D721Med (cell line): ENCODE measurements around the gene CAMK1D.
"Not testable (repeated sequence)": the region's sequence is repeated elsewhere in the genome, so short reads cannot be mapped to it uniquely, and the experiment has no call there.

Experiments used
- DNase-seq: peaks from one replicate; pipeline ENCODE4 v3.0.0; 2011; ENCODE audit warnings: low spot score; ENCODE audit not compliant: insufficient read length
- FAIRE-seq: peaks from 2 replicates; lab custom pipeline; 2011; peaks lifted over from hg19 to GRCh38; lab: Jason Lieb, UNC
- CTCF ChIP-seq: IDR thresholded peaks from 2 replicates; pipeline ENCODE4 v1.5.1; 2012; ENCODE audit warnings: mild to moderate bottlenecking, control low read depth; ENCODE audit not compliant: insufficient read depth; ENCODE audit errors: missing control alignments

The CAMK1D gene

GRCh38 chr10:12854988-12855387 lies 505.6 kb downstream of the CAMK1D start:
- FAIRE-seq: no peak
- no peak for DNase-seq
- no peak for TF ChIP-seq CTCF

- no peak for DNase-seq
- FAIRE-seq: no peak
- TF ChIP-seq CTCF: no peak
Observed at GRCh38 chr10:12862459-12862858, 513.1 kb downstream of the CAMK1D start.

DNA sequence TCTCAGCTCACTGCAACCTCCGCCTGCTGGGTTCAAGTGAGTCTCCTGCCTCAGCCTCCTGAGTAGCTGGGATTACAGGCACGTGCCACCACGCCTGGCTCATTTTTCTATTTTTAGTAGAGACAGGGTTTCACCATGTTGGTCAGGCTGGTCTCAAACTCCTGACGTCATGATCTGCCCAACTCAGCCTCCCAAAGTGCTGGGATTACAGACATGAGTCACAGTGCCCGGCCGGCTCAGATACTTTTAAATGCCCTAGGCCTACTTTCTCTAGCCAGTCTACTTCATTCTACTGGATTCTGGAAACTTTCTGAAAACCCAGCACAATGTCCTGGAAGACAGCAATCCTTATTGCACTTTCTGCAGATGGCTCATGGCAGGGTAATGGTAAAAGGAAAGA lies 516.2 kb downstream of the CAMK1D start:
- not testable (repeated sequence) for FAIRE-seq, DNase-seq

DNA sequence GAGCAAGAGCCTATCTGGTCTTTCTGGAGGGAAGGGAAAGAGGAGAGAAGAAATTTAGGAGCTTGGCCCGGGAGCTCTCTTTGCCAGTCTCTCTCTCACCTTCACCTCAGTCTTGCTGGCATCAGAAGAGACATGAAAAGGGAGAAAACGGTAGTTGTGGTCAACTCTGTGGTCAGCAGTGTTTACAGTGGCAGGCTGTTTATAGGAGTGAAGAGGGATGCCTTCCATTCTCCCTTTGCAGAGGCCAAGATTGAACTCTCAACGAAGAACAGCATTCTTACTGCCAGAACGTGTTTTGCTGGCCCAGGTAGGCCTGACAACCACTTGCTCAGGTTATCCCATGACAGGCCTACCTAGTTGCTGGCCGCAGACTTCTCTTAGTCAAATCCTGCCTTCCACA lies 518.9 kb downstream of the CAMK1D start:
- FAIRE-seq (no peak), DNase-seq (no peak)
- TF ChIP-seq CTCF: no peak

- no peak for TF ChIP-seq CTCF
- FAIRE-seq (no peak), DNase-seq (no peak)
Observed at GRCh38 chr10:12869427-12869826, 520.1 kb downstream of the CAMK1D start.

- DNase-seq (no peak), FAIRE-seq (no peak)
- TF ChIP-seq CTCF: no peak
Observed at GRCh38 chr10:12872577-12872976, 523.2 kb downstream of the CAMK1D start.

DNA sequence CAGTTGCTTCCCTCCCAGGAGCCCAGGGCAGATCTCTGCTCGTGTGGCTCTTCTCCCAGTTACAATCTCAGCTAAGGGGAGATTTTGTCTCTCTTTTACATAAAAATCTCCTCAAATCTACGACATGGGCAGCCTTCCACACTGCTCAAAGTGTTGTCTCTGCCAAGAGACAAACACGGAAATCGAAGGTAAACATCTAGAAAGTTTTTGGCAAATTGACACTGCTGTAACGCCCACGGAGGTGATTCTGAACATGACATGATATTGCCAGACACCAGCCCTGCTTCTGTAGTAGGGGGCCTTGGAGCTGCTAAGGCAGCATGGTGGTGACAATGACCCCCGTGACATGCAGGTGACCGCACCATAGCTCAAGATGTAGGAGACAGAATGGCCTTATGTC lies 523.8 kb downstream of the CAMK1D start:
- no peak for FAIRE-seq
- no peak for TF ChIP-seq CTCF
- no peak for DNase-seq

GRCh38 chr10:12874501-12874900 lies 525.2 kb downstream of the CAMK1D start:
- no peak for DNase-seq
- no peak for TF ChIP-seq CTCF
- no peak for FAIRE-seq
